Esophagus mucosa (tissue), 1 donor: ENCODE results near the gene SLC35B4. TPM values are rescaled to one million over a fixed set of nuclear protein-coding genes. Genes with fewer than 3 reads are reported as not detected.

Source experiments
- ATAC-seq: fragments of 200-7000 bp; cut with Tn5 transposase; one replicate; pipeline ENCODE4 v1.9.1; 2020
- total RNA-seq: library from RNA; stranded (reverse); gene quantifications from one replicate; pipeline ENCODE4 v1.2.4, GENCODE V29; 2023
- donor health status: DM: yes; HTN: yes; CAD: no.

SLC35B4 gene
- total RNA-seq, 1 donor from 2014 or later: 7.2 TPM

DNA sequence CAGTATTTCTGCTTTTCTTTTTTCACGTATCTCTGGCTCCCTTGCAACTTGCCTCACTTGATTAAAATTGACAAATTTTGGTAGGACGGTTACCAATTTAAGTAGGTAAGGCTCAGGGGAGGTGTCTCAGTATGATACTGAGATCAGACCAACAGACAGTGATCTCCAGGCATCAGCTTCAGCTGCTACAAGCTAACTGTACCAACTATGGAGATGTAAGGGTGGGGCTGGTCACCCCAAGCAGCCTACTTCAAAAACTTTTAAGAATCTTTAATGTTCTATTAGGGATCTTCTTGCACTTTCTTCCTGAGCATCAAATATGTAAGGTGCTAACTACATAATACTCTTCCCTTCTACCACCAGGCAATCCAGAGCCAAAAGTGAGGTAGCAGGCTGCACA lies 26.9 kb downstream of the SLC35B4 start:
- ATAC-seq: no peak

DNA sequence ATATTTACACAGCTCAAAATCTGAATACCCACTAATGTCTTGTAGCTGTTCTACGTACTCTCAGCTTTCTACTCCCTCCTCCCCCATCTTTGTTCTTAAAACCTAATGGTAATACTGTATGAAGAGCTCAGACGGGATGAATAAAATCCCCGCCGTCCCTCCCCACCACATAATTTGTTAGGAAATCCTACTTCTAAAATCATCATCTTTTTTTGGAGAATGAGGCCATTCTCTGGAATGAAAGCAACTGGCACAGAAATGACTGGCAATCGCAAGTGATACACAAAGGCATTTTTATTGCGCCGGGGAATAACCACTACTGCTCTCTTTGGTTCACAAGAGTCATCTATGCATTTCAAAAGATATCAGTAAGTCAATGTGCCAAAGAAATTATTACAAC lies 27.3 kb downstream of the SLC35B4 start:
- no peak for ATAC-seq

DNA sequence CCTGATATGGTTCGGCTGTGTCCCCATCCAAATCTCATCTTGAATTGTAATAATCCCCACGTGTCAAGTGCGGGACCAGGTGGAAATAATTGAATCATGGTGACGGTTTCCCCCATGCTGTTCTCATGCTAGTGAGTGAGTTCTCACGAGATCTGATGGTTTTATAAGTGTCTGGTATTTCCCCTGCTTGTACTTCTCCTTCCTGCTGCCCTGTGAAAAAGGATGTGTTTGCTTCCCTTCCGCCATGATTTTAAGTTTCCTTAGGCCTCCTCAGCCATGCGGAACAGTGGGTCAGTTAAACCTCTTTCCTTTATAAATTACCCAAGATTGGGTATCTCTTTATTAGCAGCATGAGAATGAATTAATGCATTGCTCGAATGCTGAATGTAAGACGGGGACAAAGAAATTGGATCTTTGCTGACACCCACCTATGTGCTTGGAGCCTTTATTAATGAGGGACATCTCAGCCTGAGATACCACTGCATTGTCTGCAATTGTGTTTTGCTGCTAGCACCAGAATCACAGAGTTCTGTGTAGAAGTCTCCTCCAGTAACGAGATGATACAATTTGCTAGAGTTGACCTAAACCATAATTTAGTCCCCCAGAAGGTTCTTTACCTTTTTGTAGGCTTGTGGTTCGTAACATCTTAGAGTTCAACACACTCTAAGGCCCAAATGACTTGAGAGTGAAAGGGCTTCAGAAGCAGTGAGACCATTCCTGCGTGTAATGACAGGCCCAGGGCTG lies 28.6 kb downstream of the SLC35B4 start:
- ATAC-seq: no peak

DNA sequence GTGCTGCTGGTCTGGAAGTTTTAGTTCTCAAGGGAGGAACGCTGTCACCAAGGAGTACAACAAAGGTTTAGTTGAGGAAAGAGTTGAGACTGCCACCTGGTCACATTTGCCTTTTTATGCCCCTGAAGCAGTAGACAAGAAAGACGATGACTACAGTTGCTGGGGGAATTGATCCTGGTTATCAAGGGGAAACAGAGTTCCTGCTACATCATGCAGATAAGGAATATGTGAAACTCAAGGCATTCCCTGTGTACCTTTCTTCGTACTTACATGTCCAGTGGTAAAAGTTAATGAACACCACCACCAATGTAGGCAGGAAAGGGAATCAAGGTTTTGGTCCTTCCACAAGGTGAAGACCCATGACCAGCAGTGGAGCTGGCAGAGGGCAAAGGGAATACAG lies 31.8 kb downstream of the SLC35B4 start:
- no peak for ATAC-seq

DNA sequence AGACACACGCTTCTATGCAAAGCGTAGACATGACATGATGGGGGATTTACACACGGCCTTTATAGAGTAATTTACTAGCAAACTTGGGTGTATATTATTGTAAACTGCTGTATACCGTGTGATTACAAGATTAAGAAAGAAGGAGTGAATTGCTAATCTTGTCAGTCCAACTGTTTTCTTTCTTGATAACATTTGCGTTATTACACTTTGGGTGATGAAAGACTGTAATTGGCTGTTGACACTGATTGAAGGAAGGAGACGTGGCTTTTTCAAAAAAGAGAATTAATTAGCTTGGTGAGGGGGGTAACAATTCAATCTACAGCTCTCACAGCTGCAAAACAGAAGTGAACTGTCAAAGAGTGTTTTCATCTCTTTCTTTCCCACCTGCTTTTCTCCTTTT lies 32.7 kb downstream of the SLC35B4 start:
- ATAC-seq: no peak

DNA sequence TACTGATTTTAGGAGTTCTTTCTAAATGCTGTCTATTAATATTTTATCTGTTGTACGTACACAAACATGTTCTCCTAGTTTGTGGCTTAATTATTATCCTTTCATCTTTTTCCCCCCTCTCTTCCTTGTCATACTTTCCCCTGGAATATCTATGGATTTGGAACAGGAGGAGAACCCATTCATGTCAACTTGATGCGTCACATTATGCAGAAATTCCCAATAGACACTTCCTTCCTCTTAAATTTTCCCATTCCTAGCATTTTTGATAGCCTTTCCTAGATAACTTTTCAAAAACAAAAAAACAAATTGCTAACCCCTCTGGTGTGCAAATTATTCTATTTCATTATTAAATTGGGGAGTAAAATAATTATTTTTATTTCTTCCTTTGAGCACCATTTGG lies 36.2 kb downstream of the SLC35B4 start:
- ATAC-seq: no peak

DNA sequence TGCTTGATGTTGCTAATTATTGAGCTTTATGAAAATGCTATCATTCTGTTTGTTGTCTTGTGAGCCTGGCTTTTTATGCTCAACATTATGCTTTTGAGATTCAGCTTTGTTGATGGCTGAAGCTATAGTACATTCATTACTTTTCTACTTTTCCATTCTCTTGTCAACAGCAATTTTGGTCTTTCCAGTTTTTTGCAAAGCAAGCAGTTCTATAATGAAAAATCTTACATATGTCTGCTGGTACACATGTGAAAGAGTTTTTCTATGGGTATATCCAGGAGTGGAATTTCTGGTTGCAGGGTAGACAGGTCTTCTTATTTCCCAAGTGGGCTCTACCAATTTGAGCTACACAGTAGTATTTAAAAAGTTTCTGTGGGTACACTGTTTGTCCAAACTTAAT lies 36.8 kb downstream of the SLC35B4 start:
- ATAC-seq: no peak

DNA sequence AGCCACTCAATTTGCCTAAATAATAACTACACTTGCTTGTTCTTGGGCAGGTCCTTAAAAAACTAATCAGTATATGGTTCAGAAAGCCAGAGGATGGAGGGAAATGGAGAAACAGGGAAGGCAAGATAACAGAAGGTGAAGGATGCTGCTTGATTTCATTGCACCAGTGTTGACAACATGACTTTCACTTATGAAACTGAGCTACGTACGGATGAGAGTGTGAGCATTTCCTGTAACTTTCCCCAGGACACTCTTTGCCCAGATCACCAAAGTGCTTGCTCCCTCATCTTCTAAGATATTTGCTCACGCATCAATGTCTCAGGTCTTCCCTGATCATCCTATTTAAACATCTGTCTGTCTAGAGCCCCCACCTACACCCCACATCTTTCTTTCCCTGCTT lies 37.4 kb downstream of the SLC35B4 start:
- ATAC-seq: no peak

DNA sequence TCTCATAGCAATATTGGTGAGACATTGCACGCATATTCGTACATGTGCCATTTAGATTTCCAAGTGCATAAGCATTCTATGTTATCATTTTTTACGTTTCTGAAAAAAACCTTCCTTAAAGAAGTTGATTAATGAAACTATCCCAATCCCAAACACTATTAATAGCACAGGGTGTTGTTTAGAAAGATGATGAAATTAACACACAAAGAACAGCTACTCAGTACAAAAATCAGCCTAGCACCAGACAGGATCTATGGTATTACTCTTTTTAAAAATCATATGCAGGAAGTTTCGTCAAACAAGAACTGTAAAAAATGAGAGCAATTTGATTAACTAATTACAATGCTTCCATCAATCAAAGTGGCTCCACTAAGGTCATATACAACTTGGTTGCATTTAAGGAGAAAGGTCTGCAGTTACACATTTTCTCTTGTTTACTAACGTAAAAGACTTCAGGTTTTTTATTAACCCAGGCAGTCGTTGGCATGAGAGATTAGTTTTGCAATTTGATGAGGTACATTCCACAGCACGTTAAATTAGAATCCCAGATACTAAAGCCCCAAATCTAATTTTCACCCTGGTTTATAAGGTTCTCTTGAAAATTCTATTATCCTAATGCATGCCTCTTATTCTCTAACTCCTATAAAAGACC lies 38.1 kb downstream of the SLC35B4 start:
- no peak for ATAC-seq

DNA sequence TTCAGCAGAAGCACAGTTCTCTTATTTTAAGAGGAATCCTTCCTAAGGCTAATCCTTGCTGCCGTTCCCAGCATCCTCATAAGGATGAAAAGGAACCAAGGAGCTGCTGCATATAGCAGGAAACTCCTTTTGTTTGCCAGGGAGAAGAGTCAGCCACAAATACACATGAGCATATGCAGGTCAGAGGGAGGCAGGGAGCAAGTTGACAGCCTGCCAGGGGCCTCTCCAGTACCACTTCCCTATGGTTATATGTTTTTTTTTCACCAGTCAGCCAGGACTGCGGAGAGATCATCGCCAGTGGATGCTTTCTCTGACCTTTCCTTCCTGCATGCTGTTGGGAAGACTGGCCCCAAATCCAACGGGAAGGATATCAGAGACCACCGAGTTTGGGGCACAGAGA lies 39.8 kb downstream of the SLC35B4 start:
- no peak for ATAC-seq

DNA sequence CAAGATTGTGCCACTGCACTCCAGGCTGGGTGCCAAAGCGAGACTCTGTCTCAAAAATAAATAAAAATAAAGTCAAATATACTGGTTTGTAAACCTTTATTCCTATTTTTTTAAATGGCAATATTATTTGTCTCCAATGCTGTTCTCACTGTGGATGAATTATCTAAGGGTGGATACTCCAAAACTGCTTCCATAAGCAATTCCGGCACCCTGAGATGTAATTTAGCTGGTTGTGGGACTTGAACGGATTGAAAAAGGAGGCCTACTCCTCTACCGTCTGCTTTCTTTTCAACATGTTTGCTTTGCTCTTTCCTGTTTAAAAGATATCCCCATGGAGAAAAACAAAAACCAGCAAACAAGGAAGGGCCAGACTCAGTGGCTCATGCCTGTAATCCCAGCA lies 54.4 kb downstream of the SLC35B4 start:
- ATAC-seq: no peak

DNA sequence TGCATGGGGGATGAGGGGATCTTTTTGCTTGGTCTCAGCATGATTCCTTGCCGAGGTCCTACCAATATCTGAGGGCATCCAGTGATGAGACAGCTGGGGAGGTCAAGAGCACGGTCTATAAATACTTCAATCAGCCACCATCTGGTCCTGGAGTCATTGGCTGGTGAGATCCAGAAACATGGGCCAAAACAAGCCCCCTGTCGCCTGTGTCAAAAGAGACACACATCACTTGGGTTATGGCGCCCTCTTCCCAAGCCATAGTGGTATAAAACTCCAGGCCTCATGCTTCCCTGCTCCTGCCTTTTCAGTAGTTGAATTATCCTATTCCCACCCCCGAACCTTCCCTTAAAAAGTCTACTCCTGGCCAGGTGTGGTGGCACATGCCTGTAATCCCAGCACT lies 60.9 kb downstream of the SLC35B4 start:
- no peak for ATAC-seq

DNA sequence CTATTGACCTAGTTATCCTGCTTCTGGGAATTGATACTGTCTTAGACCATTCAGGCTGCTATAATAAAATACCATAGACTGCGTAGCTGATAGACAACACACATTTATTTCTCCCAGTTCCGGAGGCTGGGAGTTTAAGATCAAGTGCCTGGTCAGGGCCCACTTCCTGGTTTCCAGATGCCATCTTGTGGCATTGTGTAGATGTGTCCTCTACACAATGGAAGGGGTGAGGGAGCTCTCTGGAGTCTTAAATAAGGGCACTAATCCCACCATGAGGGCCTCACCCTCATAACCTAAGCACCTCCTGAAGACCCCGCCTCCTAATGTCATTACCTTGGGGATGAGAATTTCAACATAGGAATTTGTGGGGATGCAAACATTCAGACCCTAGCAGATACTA lies 62.4 kb downstream of the SLC35B4 start:
- no peak for ATAC-seq

DNA sequence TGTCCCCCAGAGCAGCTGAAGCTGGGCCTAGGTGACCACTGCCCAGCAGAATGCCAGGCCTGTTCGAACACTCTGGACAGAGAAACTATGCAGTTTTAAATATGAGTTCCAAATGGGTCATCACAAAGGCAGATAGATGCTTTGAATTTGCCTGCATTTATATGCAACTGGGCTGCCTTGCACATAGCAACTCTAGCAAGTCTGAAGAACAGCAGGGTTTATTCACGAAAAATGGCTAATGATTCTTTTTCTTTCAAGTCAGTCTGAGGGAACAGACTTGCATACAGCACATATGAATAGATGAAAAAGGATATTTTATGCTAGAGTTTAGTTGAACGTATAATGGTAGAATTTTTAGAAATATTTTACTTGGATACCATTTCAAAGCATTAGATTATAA lies 68.5 kb downstream of the SLC35B4 start:
- ATAC-seq: no peak

DNA sequence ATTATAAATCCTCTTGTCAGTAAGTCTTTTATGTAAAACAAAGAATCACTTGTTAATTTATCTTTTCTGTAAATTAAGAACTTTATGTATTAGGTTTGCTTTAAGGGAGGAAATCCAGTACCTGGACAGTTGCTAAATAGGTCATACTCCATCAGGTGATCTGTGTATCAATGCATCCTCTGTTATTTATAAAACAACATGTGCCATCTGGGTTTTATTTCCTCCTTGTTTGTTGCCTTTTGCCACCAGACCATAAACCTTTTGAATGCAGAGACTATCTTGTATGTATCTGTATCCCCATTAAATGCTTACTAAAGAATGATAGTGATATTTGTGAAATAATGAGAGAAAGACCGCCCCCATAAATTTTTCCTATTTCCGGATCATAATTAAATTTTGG lies 70.0 kb downstream of the SLC35B4 start:
- ATAC-seq: no peak

DNA sequence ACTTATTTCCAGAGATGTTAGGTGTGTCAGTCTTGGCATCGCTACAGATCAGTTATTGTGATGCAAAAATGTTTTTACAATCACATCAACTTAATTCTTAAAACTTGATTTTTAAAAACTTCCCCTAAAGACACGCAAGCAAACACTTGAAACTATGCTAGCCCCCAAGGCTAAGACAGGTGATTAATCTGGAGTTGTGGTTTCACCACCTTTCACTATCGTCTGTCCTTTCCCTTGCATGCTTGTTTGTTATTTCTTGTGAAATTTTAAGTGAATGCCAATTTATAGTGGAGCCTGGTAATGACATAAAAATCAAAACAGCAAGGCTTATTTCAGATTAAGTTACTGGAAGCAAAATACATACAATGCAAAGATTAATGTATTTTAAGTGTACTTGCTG lies 70.4 kb downstream of the SLC35B4 start:
- ATAC-seq: no peak

DNA sequence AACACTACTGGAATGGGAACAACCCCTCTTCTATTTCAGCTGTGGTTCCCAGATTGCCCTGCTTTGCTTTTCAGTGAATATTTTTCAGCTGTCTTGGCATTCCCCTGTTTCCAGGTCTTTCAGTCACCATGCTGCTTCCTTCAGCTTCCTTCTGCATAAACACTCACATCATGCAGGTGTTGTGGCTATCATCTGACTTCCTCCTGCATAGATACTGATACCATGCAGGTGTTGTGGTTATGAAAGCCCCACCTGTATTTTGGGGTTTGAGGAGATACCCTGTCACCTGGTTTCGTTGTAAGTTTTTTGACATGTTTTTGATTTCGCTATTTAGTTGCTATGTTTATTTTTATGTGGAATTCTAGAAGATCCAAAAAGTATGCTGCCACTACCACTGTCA lies 71.5 kb downstream of the SLC35B4 start:
- ATAC-seq: no peak

Other genes with a start within 250 kb of the SLC35B4 start
- 0.32 TPM for gene LRGUK, start 189.6 kb downstream of the SLC35B4 start, total RNA-seq
- 28.5 TPM for gene AKR1B1, start 142.2 kb upstream of the SLC35B4 start, total RNA-seq
- gene AKR1B10, start 210.6 kb upstream of the SLC35B4 start, total RNA-seq: 411 TPM
- 35.1 TPM for gene AKR1B15, start 232.2 kb upstream of the SLC35B4 start, total RNA-seq